HepG2 (cell line): ENCODE data around the gene WDR6. TPM values are rescaled to one million over a fixed set of nuclear protein-coding genes. Genes with fewer than 3 reads are reported as not detected.

Experiments
- ATAC-seq: fragments of 200-7000 bp; cut with Tn5 transposase; 3 replicates; pipeline ENCODE4 v1.9.1; 2020; ENCODE audit warnings: mild to moderate bottlenecking, moderate library complexity
- BruUV-seq: library from RNA; stranded (reverse); fragments of 400-500 nt; replicated peaks from 2 replicates; lab custom pipeline; 2021; lab: Mats Ljungman, UMichigan
- CTCF ChIA-PET: fragments of 300-600 bp; formaldehyde crosslinking; extraction: SDS; loops from one replicate; lab custom pipeline; 2021; ENCODE audit warnings: low total read pairs, inconsistent platforms, low intra/inter-chr PET ratio; lab: Yijun Ruan, JAX
- POLR2A ChIA-PET: fragments of 350-600 bp; sonication (Branson Sonifier 250); formaldehyde crosslinking; loops from one replicate; lab custom pipeline; 2020; ENCODE audit warnings: antibody characterized with exemption, inconsistent platforms; lab: Yijun Ruan, JAX
- DNase-seq: peaks from one replicate; pipeline ENCODE4 v3.0.0-alpha.2; 2015; ENCODE audit warnings: low spot score
- FAIRE-seq: peaks from 3 replicates; lab custom pipeline; 2011; peaks lifted over from hg19 to GRCh38; lab: Jason Lieb, UNC
- H2AFZ ChIP-seq: one replicate; pipeline ENCODE4 v1.6.1; 2011; ENCODE audit warnings: low read length, inconsistent platforms
- H3K27ac ChIP-seq: fragments of 300-600 bp; 3 replicates; pipeline ENCODE4 v1.8.0; 2011; ENCODE audit warnings: mixed run types, mild to moderate bottlenecking, mixed read lengths, low read length, inconsistent platforms; ENCODE audit not compliant: insufficient read depth; ENCODE audit errors: extremely low read length
- H3K27me3 ChIP-seq, 2 experiments: fragments of 200-600 bp in 1 of 2; 2 replicates in 1 of 2; 3 replicates in 1 of 2; pipeline versions ENCODE4 v1.6.0 to v1.8.0; 2011; ENCODE audit warnings: low read length in 2 of 2, mild to moderate bottlenecking in 2 of 2, moderate library complexity in 2 of 2, inconsistent platforms in 1 of 2; ENCODE audit not compliant: insufficient read depth in 2 of 2, control insufficient read depth in 1 of 2
- H3K36me3 ChIP-seq, 2 experiments: fragments of 200-600 bp in 1 of 2; replicated peaks in 1 of 2; 2 replicates in 1 of 2; 3 replicates in 1 of 2; pipeline versions ENCODE4 v1.5.1 to v1.8.0; 2011; ENCODE audit warnings: low read length in 2 of 2, inconsistent platforms in 1 of 2; ENCODE audit not compliant: insufficient read depth in 2 of 2, control insufficient read depth in 1 of 2
- H3K4me1 ChIP-seq: 2 replicates; pipeline ENCODE4 v1.5.1; 2012; ENCODE audit warnings: low read length, inconsistent platforms; ENCODE audit not compliant: insufficient read depth
- H3K4me2 ChIP-seq: 2 replicates; pipeline ENCODE4 v1.6.0; 2011; ENCODE audit warnings: low read depth, low read length, inconsistent platforms
- H3K4me3 ChIP-seq, 3 experiments: fragments of 200-600 bp in 1 of 3; sonication (generic), shearing (Covaris generic) in 1 of 3; replicated peaks in 1 of 3; 2 replicates each; pipeline ENCODE4 v1.5.1; 2011 to 2016; ENCODE audit warnings: low read length in 3 of 3, inconsistent platforms in 2 of 3, low read depth in 2 of 3, mild to moderate bottlenecking in 2 of 3, control low read depth in 1 of 3, mixed read lengths in 1 of 3; ENCODE audit not compliant: insufficient read depth in 1 of 3
- H3K79me2 ChIP-seq: one replicate; pipeline ENCODE4 v1.6.1; 2011; ENCODE audit warnings: low read length, inconsistent platforms; ENCODE audit not compliant: insufficient read depth
- H3K9ac ChIP-seq: 2 replicates; pipeline ENCODE4 v1.6.0; 2011; ENCODE audit warnings: mild to moderate bottlenecking, low read depth, low read length, inconsistent platforms; ENCODE audit not compliant: insufficient read depth
- H3K9me3 ChIP-seq: 2 replicates; pipeline ENCODE4 v1.5.1; 2012; ENCODE audit warnings: mild to moderate bottlenecking, low read length
- H4K20me1 ChIP-seq: 2 replicates; pipeline ENCODE4 v1.6.0; 2011; ENCODE audit warnings: inconsistent platforms, mild to moderate bottlenecking, low read length, moderate library complexity; ENCODE audit not compliant: insufficient read depth
- HNF1B ChIP-seq: sonication (generic); formaldehyde crosslinking; IDR thresholded peaks from 2 replicates; pipeline ENCODE4 v1.5.1; 2020; ENCODE audit warnings: mild to moderate bottlenecking, moderate library complexity, missing genetic modification reagents
- KLF12 ChIP-seq: sonication (generic); formaldehyde crosslinking; IDR thresholded peaks from 2 replicates; pipeline ENCODE4 v1.4.0; 2020; ENCODE audit warnings: missing genetic modification reagents, borderline replicate concordance
- MZF1 ChIP-seq: sonication (generic); formaldehyde crosslinking; IDR thresholded peaks from 2 replicates; pipeline ENCODE4 v1.8.1; 2023; ENCODE audit warnings: mild to moderate bottlenecking, missing genetic modification reagents, borderline replicate concordance
- NR3C1 ChIP-seq: sonication (generic); formaldehyde crosslinking; IDR thresholded peaks from 2 replicates; pipeline ENCODE4 v1.4.0; 2020; ENCODE audit warnings: missing genetic modification reagents
- RCOR2 ChIP-seq: IDR thresholded peaks from 2 replicates; pipeline ENCODE4 v1.6.1; 2016; ENCODE audit warnings: missing biosample characterization, missing genetic modification reagents
- ZEB1 ChIP-seq: IDR thresholded peaks from 2 replicates; pipeline ENCODE4 v1.6.1; 2012; ENCODE audit warnings: mild to moderate bottlenecking, low read depth, inconsistent platforms; ENCODE audit not compliant: insufficient replicate concordance
- ZNF121 ChIP-seq: sonication (generic); formaldehyde crosslinking; IDR thresholded peaks from 2 replicates; pipeline ENCODE4 v1.5.0; 2020; ENCODE audit warnings: mild to moderate bottlenecking, missing genetic modification reagents
- ZNF124 ChIP-seq: sonication (generic); formaldehyde crosslinking; IDR thresholded peaks from 2 replicates; pipeline ENCODE4 v1.4.0; 2020; ENCODE audit warnings: missing genetic modification reagents
- ZNF776 ChIP-seq: sonication (generic); formaldehyde crosslinking; IDR thresholded peaks from 2 replicates; pipeline ENCODE4 v1.4.0; 2020; ENCODE audit warnings: mild to moderate bottlenecking, missing genetic modification reagents
- ZNF800 ChIP-seq: sonication (generic); formaldehyde crosslinking; IDR thresholded peaks from 2 replicates; pipeline ENCODE4 v1.4.0; 2020; ENCODE audit warnings: missing genetic modification reagents
- WGBS: methylation state at CpG from one replicate; pipeline ENCODE4 v1.1.6; 2017; ENCODE audit warnings: low lambda C conversion rate; 5-methylcytosine and 5-hydroxymethylcytosine counted together
- in situ Hi-C: cut with HindIII; loops from 2 replicates; pipeline ENCODE4 v1.10.0; 2017; ENCODE audit warnings: low pct_unique_long_range_greater_than_20kb; ENCODE audit not compliant: extremely low pct_ligation_motif_present
- intact Hi-C: fragments of 100-400 bp; cut with micrococcal nuclease; formaldehyde crosslinking; loops from one replicate; pipeline ENCODE4 v1.10.0; 2022; ENCODE audit not compliant: unreplicated experiment
- microRNA counts: library from miRNA; unstranded; fragments of <30 nt; microRNA quantifications from one replicate; lab custom pipeline; 2015
- microRNA-seq: library from miRNA; unstranded; fragments of <30 nt; microRNA quantifications from one replicate; pipeline ENCODE4, GENCODE V29; 2020
- polyA plus RNA-seq, 8 experiments: library from polyadenylated mRNA; depleted of rRNA in 3 of 8; stranded (reverse) in 7 of 8; unstranded in 1 of 8; fragments of >200 nt; fragmentation: Illumina TruSeq in 4 of 8; extraction: Trizol in 4 of 8; gene quantifications; 2 replicates each; pipeline versions ENCODE4 v1.2.1 to v1.2.3, GENCODE V29; 2011 to 2016; ENCODE audit warnings: low read depth in 4 of 8, missing spikeins in 1 of 8, mixed read lengths in 1 of 8; ENCODE audit not compliant: insufficient read depth in 1 of 8
- small RNA-seq, 3 experiments: library from RNA; depleted of rRNA; stranded (forward); fragments of <200 nt; gene quantifications; one replicate each; pipeline ENCODE3, GENCODE V24; 2012; ENCODE audit warnings: low read depth in 2 of 3, low replicate concordance in 1 of 3; ENCODE audit not compliant: insufficient read length in 3 of 3, insufficient read depth in 2 of 3
- total RNA-seq, 5 experiments: library from RNA; depleted of rRNA; stranded (reverse); fragments of >200 nt; fragmentation: Illumina TruSeq; extraction: Trizol; gene quantifications; 2 replicates each; pipeline ENCODE4 v1.2.3, GENCODE V29; 2016; ENCODE audit warnings: low read depth in 1 of 5

Gene WDR6
- total and polyA plus RNA-seq, 2 of the 13 experiments (the other 11 are each of a cell fraction or from before 2014, with no cell fraction given): 73.4 to 139 TPM

DNA sequence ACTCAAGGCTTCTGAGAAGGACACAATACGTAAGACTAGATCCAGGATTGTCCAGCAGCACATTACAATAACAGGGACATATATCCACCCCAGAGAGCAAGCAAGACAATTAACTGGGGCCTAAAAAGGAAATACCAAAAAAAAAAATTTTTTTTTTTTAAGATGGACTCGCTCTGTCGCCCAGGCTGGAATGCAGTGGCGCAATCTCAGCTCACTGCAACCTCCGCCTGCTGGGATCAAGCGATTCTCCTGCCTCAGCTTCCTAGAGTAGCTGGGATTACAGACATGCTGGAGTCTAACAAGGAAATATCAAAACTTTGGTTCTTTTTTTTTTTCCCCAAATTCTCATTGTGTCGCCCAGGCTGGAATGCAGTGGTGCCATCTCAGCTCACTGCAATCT lies 50.8 kb downstream of the WDR6 start:
- H3K79me2 ChIP-seq: no peaks in the 10 kb centered on the region
- CTCF ChIA-PET: no interaction called here

More for the DNA sequence above, 50.8 kb downstream of the WDR6 start:
- ATAC-seq: no peak
- Histone ChIP-seq H3K4me3 (no peak overlapping the region), H3K4me1 (peaks cover 13% of the 10 kb centered on the region; the same call in 1 of the 2 replicates), H4K20me1 (no peaks in the 10 kb centered on the region), H3K9me3 (no peaks in the 10 kb centered on the region), H3K36me3 (peaks cover 24 to 59% of the 10 kb centered on the region in 2 experiments), H2AFZ (no peak overlapping the region), H3K27ac (no peak overlapping the region), H3K9ac (no peak overlapping the region), H3K4me2 (no peak overlapping the region), H3K27me3 (no peaks in the 10 kb centered on the region)
- no peak for TF ChIP-seq ZNF776 (CRISPR knock-in tag)
- no peak for TF ChIP-seq ZEB1
- no peak for TF ChIP-seq ZNF800 (CRISPR knock-in tag)
- no peak for TF ChIP-seq KLF12 (CRISPR knock-in tag)
- TF ChIP-seq ZNF124 (CRISPR knock-in tag): no peak
- TF ChIP-seq HNF1B: no peak
- no peak for TF ChIP-seq ZNF121
- no peak for TF ChIP-seq NR3C1
- no peak for TF ChIP-seq RCOR2 (CRISPR knock-in tag)
- no peak for TF ChIP-seq MZF1 (CRISPR knock-in tag)
- no TSS peak for BruUV-seq
- intact Hi-C loops (no loop called here), in situ Hi-C loops (no loop called here)
- WGBS: 97% methylated on average over 7 of the region's 7 CpGs
- no peak for DNase-seq
- FAIRE-seq: no peak
- POLR2A ChIA-PET: no interaction called here

MicroRNA genes within 50 kb of the gene (microRNA counts, 767-probe panel; counts per million panel counts)
- microRNA hsa-miR-191-5p (lab: Ali Mortazavi, UCI) (54,095 counts per million, percentile 90 among the panel's probes with 10 or more counts), microRNA hsa-miR-425-5p (lab: Ali Mortazavi, UCI) (not detected)

Small RNA genes within 50 kb of the gene (microRNA-seq; reads per million reads assigned to microRNA genes)
- gene MIR191 (5,146 reads per million, percentile 98 among the genes with 10 or more reads in this experiment), gene MIR425 (6,074 reads per million, percentile 99 among the genes with 10 or more reads in this experiment)

Small RNA genes within 50 kb of the gene (small RNA-seq; reads per million reads assigned to genes)
- 674 to 45,061 (median 3,172) reads per million in 3 experiments for gene MIR191
- gene MIR425: 64.0 to 8,876 (median 2,059) reads per million in 3 experiments

Other genes starting within 250 kb of the WDR6 start
- gene PRKAR2A, start 159.5 kb upstream of the WDR6 start, total RNA-seq (2016; rRNA removed; fragmentation: Illumina TruSeq; extraction: Trizol): 29.2 and 38.5 TPM in 2 replicates
- gene PRKAR2A, start 159.5 kb upstream of the WDR6 start, polyA plus RNA-seq (2011; rRNA removed): 9.1 and 11.8 TPM in 2 replicates
- 25.4 and 26.6 TPM in 2 replicates for gene SLC25A20, start 108.5 kb upstream of the WDR6 start, total RNA-seq (2016; rRNA removed; fragmentation: Illumina TruSeq; extraction: Trizol)
- gene SLC25A20, start 108.5 kb upstream of the WDR6 start, polyA plus RNA-seq (2011; rRNA removed): 21.1 and 21.9 TPM in 2 replicates
- gene ARIH2, start 88.5 kb upstream of the WDR6 start, total RNA-seq (2016; rRNA removed; fragmentation: Illumina TruSeq; extraction: Trizol): 83.3 and 86.9 TPM in 2 replicates
- gene ARIH2, start 88.5 kb upstream of the WDR6 start, polyA plus RNA-seq (2011; rRNA removed): 64.8 and 74.4 TPM in 2 replicates
- gene P4HTM, start 17.1 kb upstream of the WDR6 start, total RNA-seq (2016; rRNA removed; fragmentation: Illumina TruSeq; extraction: Trizol): not detected in 2 replicates
- gene P4HTM, start 17.1 kb upstream of the WDR6 start, polyA plus RNA-seq (2011; rRNA removed): 0.01 TPM in 1 of 2 replicates, not detected in the other
- 18.3 and 19.9 TPM in 2 replicates for gene DALRD3, start 11.2 kb downstream of the WDR6 start, total RNA-seq (2016; rRNA removed; fragmentation: Illumina TruSeq; extraction: Trizol)
- gene DALRD3, start 11.2 kb downstream of the WDR6 start, polyA plus RNA-seq (2011; rRNA removed): 31.7 and 36.5 TPM in 2 replicates
- 50.0 and 51.9 TPM in 2 replicates for gene NDUFAF3, start 14.7 kb downstream of the WDR6 start, total RNA-seq (2016; rRNA removed; fragmentation: Illumina TruSeq; extraction: Trizol)
- gene NDUFAF3, start 14.7 kb downstream of the WDR6 start, polyA plus RNA-seq (2011; rRNA removed): 39.0 and 42.0 TPM in 2 replicates
- gene IMPDH2, start 22.0 kb downstream of the WDR6 start, total RNA-seq (2016; rRNA removed; fragmentation: Illumina TruSeq; extraction: Trizol): 260 and 344 TPM in 2 replicates
- gene IMPDH2, start 22.0 kb downstream of the WDR6 start, polyA plus RNA-seq (2011; rRNA removed): 248 and 252 TPM in 2 replicates
- 35.5 and 52.6 TPM in 2 replicates for gene QRICH1, start 86.7 kb downstream of the WDR6 start, total RNA-seq (2016; rRNA removed; fragmentation: Illumina TruSeq; extraction: Trizol)
- gene QRICH1, start 86.7 kb downstream of the WDR6 start, polyA plus RNA-seq (2011; rRNA removed): 97.3 and 102 TPM in 2 replicates
- gene QARS1, start 97.4 kb downstream of the WDR6 start, total RNA-seq (2016; rRNA removed; fragmentation: Illumina TruSeq; extraction: Trizol): 307 and 408 TPM in 2 replicates
- 327 and 419 TPM in 2 replicates for gene QARS1, start 97.4 kb downstream of the WDR6 start, polyA plus RNA-seq (2011; rRNA removed)
- 31.7 and 33.8 TPM in 2 replicates for gene USP19, start 113.4 kb downstream of the WDR6 start, total RNA-seq (2016; rRNA removed; fragmentation: Illumina TruSeq; extraction: Trizol)
- gene USP19, start 113.4 kb downstream of the WDR6 start, polyA plus RNA-seq (2011; rRNA removed): 28.3 and 36.6 TPM in 2 replicates
- 67.9 and 208 TPM in 2 replicates for gene LAMB2, start 125.7 kb downstream of the WDR6 start, total RNA-seq (2016; rRNA removed; fragmentation: Illumina TruSeq; extraction: Trizol)
- 443 and 619 TPM in 2 replicates for gene LAMB2, start 125.7 kb downstream of the WDR6 start, polyA plus RNA-seq (2011; rRNA removed)
- gene CCDC71, start 158.9 kb downstream of the WDR6 start, total RNA-seq (2016; rRNA removed; fragmentation: Illumina TruSeq; extraction: Trizol): 13.3 and 14.3 TPM in 2 replicates
- gene CCDC71, start 158.9 kb downstream of the WDR6 start, polyA plus RNA-seq (2011; rRNA removed): 9.7 and 14.9 TPM in 2 replicates
- 17.2 and 17.7 TPM in 2 replicates for gene KLHDC8B, start 164.2 kb downstream of the WDR6 start, total RNA-seq (2016; rRNA removed; fragmentation: Illumina TruSeq; extraction: Trizol)
- gene KLHDC8B, start 164.2 kb downstream of the WDR6 start, polyA plus RNA-seq (2011; rRNA removed): 17.8 and 25.3 TPM in 2 replicates